SK-N-SH treated with all-trans-retinoic acid at 6 μM for 48 hours (cell line): ENCODE results near the gene KCNK3.
A peak's percentile ranks its signal among the peaks of the same experiment; 100 is the strongest.

ENCODE experiments used
- ATAC-seq: fragments of 200-7000 bp; cut with Tn5 transposase; 3 replicates; pipeline ENCODE4 v1.9.1; 2020; ENCODE audit warnings: mild to moderate bottlenecking, moderate library complexity
- ARNTL ChIP-seq: fragments of 450-650 bp; formaldehyde crosslinking; IDR thresholded peaks from 2 replicates; pipeline ENCODE4 v1.5.0; 2020; ENCODE audit warnings: low read depth, mild to moderate bottlenecking, moderate library complexity, borderline replicate concordance
- BACH2 ChIP-seq: fragments of 250-450 bp; sonication (Bioruptor Pico); IDR thresholded peaks from 2 replicates; pipeline ENCODE4 v1.9.0; 2021; ENCODE audit warnings: mild to moderate bottlenecking, borderline replicate concordance
- CSDC2 ChIP-seq: fragments of 250-450 bp; sonication (Bioruptor Pico); IDR thresholded peaks from 2 replicates; pipeline ENCODE4 v1.5.0; 2020; ENCODE audit warnings: mild to moderate bottlenecking, moderate library complexity
- ESRRG ChIP-seq: fragments of 250-450 bp; sonication (Bioruptor Pico); IDR thresholded peaks from 2 replicates; pipeline ENCODE4 v1.6.1; 2021; ENCODE audit warnings: mild to moderate bottlenecking
- GLIS3 ChIP-seq: fragments of 250-450 bp; sonication (Bioruptor Pico); IDR thresholded peaks from 2 replicates; pipeline ENCODE4 v1.5.0; 2020; ENCODE audit warnings: mild to moderate bottlenecking, moderate library complexity
- ISL1 ChIP-seq: fragments of 250-450 bp; sonication (Bioruptor Pico); IDR thresholded peaks from 2 replicates; pipeline ENCODE4 v2.1.2; 2022; ENCODE audit warnings: mild to moderate bottlenecking, moderate library complexity
- OSR1 ChIP-seq: fragments of 250-450 bp; sonication (Bioruptor Pico); IDR thresholded peaks from 2 replicates; pipeline ENCODE4 v1.8.0; 2022; ENCODE audit warnings: moderate library complexity, mild to moderate bottlenecking, inconsistent platforms
- POU6F1 ChIP-seq: fragments of 250-450 bp; sonication (Bioruptor Pico); IDR thresholded peaks from 2 replicates; pipeline ENCODE4 v1.8.0; 2021; ENCODE audit warnings: low read depth, mild to moderate bottlenecking, moderate library complexity, borderline replicate concordance
- RARB ChIP-seq: fragments of 250-450 bp; sonication (Bioruptor Pico); IDR thresholded peaks from 2 replicates; pipeline ENCODE4 v1.8.0; 2021; ENCODE audit warnings: mild to moderate bottlenecking, moderate library complexity
- SNAI2 ChIP-seq: fragments of 250-450 bp; sonication (Bioruptor Pico); IDR thresholded peaks from 2 replicates; pipeline ENCODE4 v1.5.0; 2020; ENCODE audit warnings: mild to moderate bottlenecking, moderate library complexity
- TCF4 ChIP-seq: fragments of 250-450 bp; sonication (Bioruptor Pico); IDR thresholded peaks from 2 replicates; pipeline ENCODE4 v1.8.0; 2021; ENCODE audit warnings: mild to moderate bottlenecking, moderate library complexity, borderline replicate concordance
- TOX ChIP-seq: fragments of 250-450 bp; sonication (Bioruptor Pico); IDR thresholded peaks from 2 replicates; pipeline ENCODE4 v1.8.0; 2021; ENCODE audit warnings: mild to moderate bottlenecking, moderate library complexity, borderline replicate concordance
- TSHZ2 ChIP-seq: fragments of 250-450 bp; sonication (Bioruptor Pico); IDR thresholded peaks from 2 replicates; pipeline ENCODE4 v1.5.0; 2020; ENCODE audit warnings: mild to moderate bottlenecking, moderate library complexity
- ZC3H10 ChIP-seq: fragments of 250-450 bp; sonication (Bioruptor Pico); IDR thresholded peaks from 2 replicates; pipeline ENCODE4 v1.5.1; 2021; ENCODE audit warnings: mild to moderate bottlenecking, moderate library complexity
- ZFP3 ChIP-seq: fragments of 250-450 bp; sonication (Bioruptor Pico); IDR thresholded peaks from 2 replicates; pipeline ENCODE4 v1.5.0; 2020; ENCODE audit warnings: mild to moderate bottlenecking, moderate library complexity
- ZFP30 ChIP-seq: fragments of 450-650 bp; formaldehyde crosslinking; IDR thresholded peaks from 2 replicates; pipeline ENCODE4 v1.5.0; 2022; ENCODE audit warnings: mild to moderate bottlenecking, moderate library complexity
- ZNF565 ChIP-seq: fragments of 450-650 bp; formaldehyde crosslinking; conservative IDR thresholded peaks from 2 replicates; pipeline ENCODE4 v1.5.0; 2020; ENCODE audit warnings: low read depth, mild to moderate bottlenecking, moderate library complexity
- ZNF70 ChIP-seq: fragments of 450-650 bp; formaldehyde crosslinking; IDR thresholded peaks from 2 replicates; pipeline ENCODE4 v1.5.0; 2020; ENCODE audit warnings: mild to moderate bottlenecking, moderate library complexity
- ZNF8 ChIP-seq: fragments of 450-650 bp; formaldehyde crosslinking; IDR thresholded peaks from 2 replicates; pipeline ENCODE4 v1.5.0; 2020; ENCODE audit warnings: mild to moderate bottlenecking, moderate library complexity
- TF ChIP-seq, protein P1 (sequence below): fragments of 250-450 bp; sonication (Bioruptor Pico); IDR thresholded peaks from 2 replicates; pipeline ENCODE4 v1.5.1; 2020; ENCODE audit warnings: low read depth, mild to moderate bottlenecking, moderate library complexity
- TF ChIP-seq, protein P2 (sequence below): fragments of 250-450 bp; sonication (Bioruptor Pico); IDR thresholded peaks from 2 replicates; pipeline ENCODE4 v1.8.0; 2020; ENCODE audit warnings: mild to moderate bottlenecking, moderate library complexity, borderline replicate concordance

The KCNK3 gene

GRCh38 chr2:26650713-26651469 lies 41.6 kb upstream of the KCNK3 start:
- TF ChIP-seq ZNF8 = no peak
- TF ChIP-seq, protein P1, sequence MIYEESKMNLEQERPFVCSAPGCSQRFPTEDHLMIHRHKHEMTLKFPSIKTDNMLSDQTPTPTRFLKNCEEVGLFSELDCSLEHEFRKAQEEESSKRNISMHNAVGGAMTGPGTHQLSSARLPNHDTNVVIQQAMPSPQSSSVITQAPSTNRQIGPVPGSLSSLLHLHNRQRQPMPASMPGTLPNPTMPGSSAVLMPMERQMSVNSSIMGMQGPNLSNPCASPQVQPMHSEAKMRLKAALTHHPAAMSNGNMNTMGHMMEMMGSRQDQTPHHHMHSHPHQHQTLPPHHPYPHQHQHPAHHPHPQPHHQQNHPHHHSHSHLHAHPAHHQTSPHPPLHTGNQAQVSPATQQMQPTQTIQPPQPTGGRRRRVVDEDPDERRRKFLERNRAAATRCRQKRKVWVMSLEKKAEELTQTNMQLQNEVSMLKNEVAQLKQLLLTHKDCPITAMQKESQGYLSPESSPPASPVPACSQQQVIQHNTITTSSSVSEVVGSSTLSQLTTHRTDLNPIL (CRISPR knock-in tag) = no peak
- TF ChIP-seq ZC3H10 = no peak
- TF ChIP-seq, protein P2, sequence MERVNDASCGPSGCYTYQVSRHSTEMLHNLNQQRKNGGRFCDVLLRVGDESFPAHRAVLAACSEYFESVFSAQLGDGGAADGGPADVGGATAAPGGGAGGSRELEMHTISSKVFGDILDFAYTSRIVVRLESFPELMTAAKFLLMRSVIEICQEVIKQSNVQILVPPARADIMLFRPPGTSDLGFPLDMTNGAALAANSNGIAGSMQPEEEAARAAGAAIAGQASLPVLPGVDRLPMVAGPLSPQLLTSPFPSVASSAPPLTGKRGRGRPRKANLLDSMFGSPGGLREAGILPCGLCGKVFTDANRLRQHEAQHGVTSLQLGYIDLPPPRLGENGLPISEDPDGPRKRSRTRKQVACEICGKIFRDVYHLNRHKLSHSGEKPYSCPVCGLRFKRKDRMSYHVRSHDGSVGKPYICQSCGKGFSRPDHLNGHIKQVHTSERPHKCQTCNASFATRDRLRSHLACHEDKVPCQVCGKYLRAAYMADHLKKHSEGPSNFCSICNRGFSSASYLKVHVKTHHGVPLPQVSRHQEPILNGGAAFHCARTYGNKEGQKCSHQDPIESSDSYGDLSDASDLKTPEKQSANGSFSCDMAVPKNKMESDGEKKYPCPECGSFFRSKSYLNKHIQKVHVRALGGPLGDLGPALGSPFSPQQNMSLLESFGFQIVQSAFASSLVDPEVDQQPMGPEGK (CRISPR knock-in tag) = no peak
- TF ChIP-seq ISL1 = no peak
- TF ChIP-seq ARNTL (CRISPR knock-in tag) = no peak
- TF ChIP-seq GLIS3 (CRISPR knock-in tag) = no peak
- TF ChIP-seq CSDC2 (CRISPR knock-in tag) = no peak
- no peak for TF ChIP-seq ZFP30
- no peak for TF ChIP-seq ZNF70 (CRISPR knock-in tag)
- TF ChIP-seq TSHZ2 = no peak
- TF ChIP-seq POU6F1 (CRISPR knock-in tag) = no peak
- TF ChIP-seq BACH2 (CRISPR knock-in tag) = no peak
- no peak for TF ChIP-seq ZNF565 (CRISPR knock-in tag)
- no peak for TF ChIP-seq RARB (CRISPR knock-in tag)
- TF ChIP-seq ZFP3 = no peak
- TF ChIP-seq TOX = no peak
- TF ChIP-seq TCF4 (CRISPR knock-in tag) = no peak
- TF ChIP-seq ESRRG (CRISPR knock-in tag) = no peak
- ATAC-seq = no peak

GRCh38 chr2:26651470-26651771 lies 41.1 kb upstream of the KCNK3 start:
- no peak for ATAC-seq
- no peak for TF ChIP-seq ESRRG (CRISPR knock-in tag)
- no peak for TF ChIP-seq SNAI2 (CRISPR knock-in tag)
- no peak for TF ChIP-seq ZNF8

DNA sequence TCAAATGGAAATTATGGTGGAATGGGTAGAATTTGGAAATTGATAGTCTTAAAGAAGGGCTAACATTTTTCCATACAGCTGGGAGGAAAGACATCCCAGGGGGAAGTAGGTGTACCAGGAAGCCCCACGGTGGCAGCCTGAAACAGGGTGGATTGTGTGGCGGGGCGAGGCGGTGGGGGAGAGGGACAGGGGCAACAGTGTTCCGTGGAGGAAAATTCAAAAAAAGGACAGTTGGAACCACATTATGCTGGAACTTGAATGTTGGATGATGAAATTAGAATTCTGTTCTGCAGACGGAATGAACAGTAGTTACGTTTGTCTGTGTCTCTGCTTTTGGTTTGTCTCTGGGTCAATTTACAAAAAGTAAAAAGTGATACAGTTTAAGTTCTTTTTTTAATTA lies 40.7 kb upstream of the KCNK3 start:
- TF ChIP-seq SNAI2 (CRISPR knock-in tag) = no peak
- ATAC-seq = no peak

- peak; percentile 55 for ATAC-seq
- peak; percentile 73; the same call in 1 of the 2 replicates for TF ChIP-seq ZNF70 (CRISPR knock-in tag)
- TF ChIP-seq ZFP3 = no peak
- TF ChIP-seq, protein P2 (CRISPR knock-in tag) = no peak
- no peak for TF ChIP-seq ESRRG (CRISPR knock-in tag)
- TF ChIP-seq BACH2 (CRISPR knock-in tag) = peak; percentile 77; the same call in 1 of the 2 replicates
- TF ChIP-seq TCF4 (CRISPR knock-in tag) = peak; percentile 82
- peak; percentile 92 for TF ChIP-seq TSHZ2
- no peak for TF ChIP-seq ZC3H10
- no peak; the same call in 1 of the 2 replicates for TF ChIP-seq ZNF8
- no peak for TF ChIP-seq OSR1 (CRISPR knock-in tag)
Measured at GRCh38 chr2:26652361-26653041, 40.0 kb upstream of the KCNK3 start.
